HepG2 (cell line): ENCODE data around the gene DCDC2. TPM values are rescaled to one million over a fixed set of nuclear protein-coding genes. Genes with fewer than 3 reads are reported as not detected.

Experiments
- CHD4 ChIP-seq: fragments of 200-600 bp; sonication (generic); IDR thresholded peaks from 2 replicates; pipeline ENCODE4 v1.7.0; 2017; ENCODE audit warnings: mild to moderate bottlenecking, low read length, borderline replicate concordance
- FOSL2 ChIP-seq: sonication (generic); formaldehyde crosslinking; IDR thresholded peaks from 2 replicates; pipeline ENCODE4 v1.4.0; 2020; ENCODE audit warnings: missing genetic modification reagents
- NR1H2 ChIP-seq: sonication (generic); formaldehyde crosslinking; IDR thresholded peaks from 2 replicates; pipeline ENCODE4 v1.8.1; 2022; ENCODE audit warnings: low read depth, missing genetic modification reagents, borderline replicate concordance
- PHF20 ChIP-seq: sonication (generic); formaldehyde crosslinking; IDR thresholded peaks from 2 replicates; pipeline ENCODE4 v1.5.0; 2020; ENCODE audit warnings: mild to moderate bottlenecking, missing genetic modification reagents
- SKI ChIP-seq: fragments of 450-650 bp; IDR thresholded peaks from one replicate; pipeline ENCODE4 v1.6.1; 2018; ENCODE audit warnings: mild to moderate bottlenecking; ENCODE audit not compliant: partially characterized antibody
- TRIM24 ChIP-seq: sonication (generic); formaldehyde crosslinking; IDR thresholded peaks from 2 replicates; pipeline ENCODE4 v1.8.0; 2022; ENCODE audit warnings: mild to moderate bottlenecking, missing genetic modification reagents
- ZFP36 ChIP-seq: fragments of 150-350 bp; IDR thresholded peaks from 2 replicates; pipeline ENCODE4 v1.6.1; 2018; ENCODE audit warnings: borderline replicate concordance, low read length, low read depth; ENCODE audit not compliant: partially characterized antibody
- ZNF274 ChIP-seq: sonication (generic); formaldehyde crosslinking; IDR thresholded peaks from 2 replicates; pipeline ENCODE4 v1.5.1; 2020; ENCODE audit warnings: mild to moderate bottlenecking, missing genetic modification reagents
- polyA plus RNA-seq, 8 experiments: library from polyadenylated mRNA; depleted of rRNA in 3 of 8; stranded (reverse) in 7 of 8; unstranded in 1 of 8; fragments of >200 nt; fragmentation: Illumina TruSeq in 4 of 8; extraction: Trizol in 4 of 8; gene quantifications; 2 replicates each; pipeline versions ENCODE4 v1.2.1 to v1.2.3, GENCODE V29; 2011 to 2016; ENCODE audit warnings: low read depth in 4 of 8, missing spikeins in 1 of 8, mixed read lengths in 1 of 8; ENCODE audit not compliant: insufficient read depth in 1 of 8
- total RNA-seq, 5 experiments: library from RNA; depleted of rRNA; stranded (reverse); fragments of >200 nt; fragmentation: Illumina TruSeq; extraction: Trizol; gene quantifications; 2 replicates each; pipeline ENCODE4 v1.2.3, GENCODE V29; 2016; ENCODE audit warnings: low read depth in 1 of 5
- TF ChIP-seq, protein P1 (sequence below): sonication (generic); formaldehyde crosslinking; IDR thresholded peaks from 2 replicates; pipeline ENCODE4 v1.4.0; 2020; ENCODE audit warnings: mild to moderate bottlenecking, missing genetic modification reagents, borderline replicate concordance
- TF ChIP-seq, protein P2 (sequence below): IDR thresholded peaks from 2 replicates; pipeline ENCODE4 v1.6.1; 2016; ENCODE audit warnings: control low read depth
- TF ChIP-seq, protein P3 (sequence below): sonication (generic); formaldehyde crosslinking; IDR thresholded peaks from 2 replicates; pipeline ENCODE4 v1.8.0; 2022; ENCODE audit warnings: mild to moderate bottlenecking, missing genetic modification reagents
- TF ChIP-seq, protein P4 (sequence below): sonication (generic); formaldehyde crosslinking; IDR thresholded peaks from 2 replicates; pipeline ENCODE4 v1.4.0; 2020; ENCODE audit warnings: mild to moderate bottlenecking, missing genetic modification reagents
- TF ChIP-seq, protein P5 (sequence below): sonication (generic); formaldehyde crosslinking; IDR thresholded peaks from 2 replicates; pipeline ENCODE4 v1.4.0; 2020; ENCODE audit warnings: missing genetic modification reagents, mild to moderate bottlenecking, borderline replicate concordance
- TF ChIP-seq, protein P6 (sequence below): IDR thresholded peaks from 2 replicates; pipeline ENCODE4 v1.6.1; 2016

DCDC2 gene
- total and polyA plus RNA-seq, 2 of the 13 experiments (the other 11 are each of a cell fraction or from before 2014, with no cell fraction given), result 9.0 to 36.2 TPM

DNA sequence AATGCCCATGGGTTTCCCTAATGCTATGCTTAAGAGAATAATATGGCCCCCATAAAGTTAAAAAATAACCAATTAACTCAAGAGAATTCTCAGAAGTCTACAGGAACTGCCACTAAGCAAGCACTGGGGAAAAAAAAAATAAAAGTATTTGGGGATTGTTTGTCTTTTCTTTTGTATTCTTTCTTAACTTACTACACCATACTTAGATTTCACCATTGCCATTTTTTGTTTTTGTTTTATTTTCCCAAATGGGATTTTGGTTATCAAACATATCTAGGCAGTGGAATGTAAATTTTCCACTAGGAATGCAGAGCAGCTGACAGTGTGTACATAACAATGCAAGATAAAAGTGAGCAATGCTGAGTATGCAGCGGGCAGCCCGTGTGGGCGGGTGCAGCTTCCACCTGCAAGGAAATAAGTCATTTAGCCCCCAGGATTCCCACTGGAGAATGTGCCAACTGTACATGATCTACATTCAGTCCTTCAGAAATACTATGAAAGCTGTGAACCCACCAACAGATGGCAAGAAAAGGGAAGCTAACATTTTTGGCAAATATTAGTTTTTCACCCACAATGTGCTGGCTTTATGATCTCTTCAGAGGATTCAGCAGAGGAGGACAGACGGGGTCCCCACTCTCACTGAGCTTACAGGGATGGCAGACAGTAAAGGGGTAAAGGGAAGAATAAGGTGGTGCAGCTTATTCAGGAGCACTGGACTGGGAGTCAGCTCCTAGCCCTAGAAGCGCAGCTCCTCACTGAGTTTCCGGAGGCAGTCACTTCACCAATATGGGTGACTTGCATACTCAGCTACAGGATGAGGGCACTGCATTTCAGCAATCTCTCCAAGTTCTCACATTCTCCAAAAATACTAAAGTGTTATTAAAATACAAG, 44.4 kb downstream of the DCDC2 start (continued):
- TF ChIP-seq, protein P1, sequence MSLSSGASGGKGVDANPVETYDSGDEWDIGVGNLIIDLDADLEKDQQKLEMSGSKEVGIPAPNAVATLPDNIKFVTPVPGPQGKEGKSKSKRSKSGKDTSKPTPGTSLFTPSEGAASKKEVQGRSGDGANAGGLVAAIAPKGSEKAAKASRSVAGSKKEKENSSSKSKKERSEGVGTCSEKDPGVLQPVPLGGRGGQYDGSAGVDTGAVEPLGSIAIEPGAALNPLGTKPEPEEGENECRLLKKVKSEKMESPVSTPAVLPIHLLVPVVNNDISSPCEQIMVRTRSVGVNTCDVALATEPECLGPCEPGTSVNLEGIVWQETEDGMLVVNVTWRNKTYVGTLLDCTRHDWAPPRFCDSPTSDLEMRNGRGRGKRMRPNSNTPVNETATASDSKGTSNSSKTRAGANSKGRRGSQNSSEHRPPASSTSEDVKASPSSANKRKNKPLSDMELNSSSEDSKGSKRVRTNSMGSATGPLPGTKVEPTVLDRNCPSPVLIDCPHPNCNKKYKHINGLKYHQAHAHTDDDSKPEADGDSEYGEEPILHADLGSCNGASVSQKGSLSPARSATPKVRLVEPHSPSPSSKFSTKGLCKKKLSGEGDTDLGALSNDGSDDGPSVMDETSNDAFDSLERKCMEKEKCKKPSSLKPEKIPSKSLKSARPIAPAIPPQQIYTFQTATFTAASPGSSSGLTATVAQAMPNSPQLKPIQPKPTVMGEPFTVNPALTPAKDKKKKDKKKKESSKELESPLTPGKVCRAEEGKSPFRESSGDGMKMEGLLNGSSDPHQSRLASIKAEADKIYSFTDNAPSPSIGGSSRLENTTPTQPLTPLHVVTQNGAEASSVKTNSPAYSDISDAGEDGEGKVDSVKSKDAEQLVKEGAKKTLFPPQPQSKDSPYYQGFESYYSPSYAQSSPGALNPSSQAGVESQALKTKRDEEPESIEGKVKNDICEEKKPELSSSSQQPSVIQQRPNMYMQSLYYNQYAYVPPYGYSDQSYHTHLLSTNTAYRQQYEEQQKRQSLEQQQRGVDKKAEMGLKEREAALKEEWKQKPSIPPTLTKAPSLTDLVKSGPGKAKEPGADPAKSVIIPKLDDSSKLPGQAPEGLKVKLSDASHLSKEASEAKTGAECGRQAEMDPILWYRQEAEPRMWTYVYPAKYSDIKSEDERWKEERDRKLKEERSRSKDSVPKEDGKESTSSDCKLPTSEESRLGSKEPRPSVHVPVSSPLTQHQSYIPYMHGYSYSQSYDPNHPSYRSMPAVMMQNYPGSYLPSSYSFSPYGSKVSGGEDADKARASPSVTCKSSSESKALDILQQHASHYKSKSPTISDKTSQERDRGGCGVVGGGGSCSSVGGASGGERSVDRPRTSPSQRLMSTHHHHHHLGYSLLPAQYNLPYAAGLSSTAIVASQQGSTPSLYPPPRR, result peak; percentile 91
- TF ChIP-seq ZNF274 (no peak), NR1H2 (CRISPR knock-in tag) (no peak), CHD4 (no peak), ZFP36 (no peak), SKI (peak; percentile 24), FOSL2 (peak; percentile 84), PHF20 (CRISPR knock-in tag) (no peak), TRIM24 (CRISPR knock-in tag) (no peak)
- TF ChIP-seq, protein P2, sequence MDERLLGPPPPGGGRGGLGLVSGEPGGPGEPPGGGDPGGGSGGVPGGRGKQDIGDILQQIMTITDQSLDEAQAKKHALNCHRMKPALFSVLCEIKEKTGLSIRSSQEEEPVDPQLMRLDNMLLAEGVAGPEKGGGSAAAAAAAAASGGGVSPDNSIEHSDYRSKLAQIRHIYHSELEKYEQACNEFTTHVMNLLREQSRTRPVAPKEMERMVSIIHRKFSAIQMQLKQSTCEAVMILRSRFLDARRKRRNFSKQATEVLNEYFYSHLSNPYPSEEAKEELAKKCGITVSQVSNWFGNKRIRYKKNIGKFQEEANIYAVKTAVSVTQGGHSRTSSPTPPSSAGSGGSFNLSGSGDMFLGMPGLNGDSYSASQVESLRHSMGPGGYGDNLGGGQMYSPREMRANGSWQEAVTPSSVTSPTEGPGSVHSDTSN (CRISPR knock-in tag), result no peak
- TF ChIP-seq, protein P3, sequence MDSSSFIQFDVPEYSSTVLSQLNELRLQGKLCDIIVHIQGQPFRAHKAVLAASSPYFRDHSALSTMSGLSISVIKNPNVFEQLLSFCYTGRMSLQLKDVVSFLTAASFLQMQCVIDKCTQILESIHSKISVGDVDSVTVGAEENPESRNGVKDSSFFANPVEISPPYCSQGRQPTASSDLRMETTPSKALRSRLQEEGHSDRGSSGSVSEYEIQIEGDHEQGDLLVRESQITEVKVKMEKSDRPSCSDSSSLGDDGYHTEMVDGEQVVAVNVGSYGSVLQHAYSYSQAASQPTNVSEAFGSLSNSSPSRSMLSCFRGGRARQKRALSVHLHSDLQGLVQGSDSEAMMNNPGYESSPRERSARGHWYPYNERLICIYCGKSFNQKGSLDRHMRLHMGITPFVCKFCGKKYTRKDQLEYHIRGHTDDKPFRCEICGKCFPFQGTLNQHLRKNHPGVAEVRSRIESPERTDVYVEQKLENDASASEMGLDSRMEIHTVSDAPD (CRISPR knock-in tag), result peak; percentile 11; the same call in 1 of the 2 replicates
- TF ChIP-seq, protein P4, sequence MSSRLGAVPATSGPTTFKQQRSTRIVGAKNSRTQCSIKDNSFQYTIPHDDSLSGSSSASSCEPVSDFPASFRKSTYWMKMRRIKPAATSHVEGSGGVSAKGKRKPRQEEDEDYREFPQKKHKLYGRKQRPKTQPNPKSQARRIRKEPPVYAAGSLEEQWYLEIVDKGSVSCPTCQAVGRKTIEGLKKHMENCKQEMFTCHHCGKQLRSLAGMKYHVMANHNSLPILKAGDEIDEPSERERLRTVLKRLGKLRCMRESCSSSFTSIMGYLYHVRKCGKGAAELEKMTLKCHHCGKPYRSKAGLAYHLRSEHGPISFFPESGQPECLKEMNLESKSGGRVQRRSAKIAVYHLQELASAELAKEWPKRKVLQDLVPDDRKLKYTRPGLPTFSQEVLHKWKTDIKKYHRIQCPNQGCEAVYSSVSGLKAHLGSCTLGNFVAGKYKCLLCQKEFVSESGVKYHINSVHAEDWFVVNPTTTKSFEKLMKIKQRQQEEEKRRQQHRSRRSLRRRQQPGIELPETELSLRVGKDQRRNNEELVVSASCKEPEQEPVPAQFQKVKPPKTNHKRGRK, result no peak
- TF ChIP-seq, protein P5, sequence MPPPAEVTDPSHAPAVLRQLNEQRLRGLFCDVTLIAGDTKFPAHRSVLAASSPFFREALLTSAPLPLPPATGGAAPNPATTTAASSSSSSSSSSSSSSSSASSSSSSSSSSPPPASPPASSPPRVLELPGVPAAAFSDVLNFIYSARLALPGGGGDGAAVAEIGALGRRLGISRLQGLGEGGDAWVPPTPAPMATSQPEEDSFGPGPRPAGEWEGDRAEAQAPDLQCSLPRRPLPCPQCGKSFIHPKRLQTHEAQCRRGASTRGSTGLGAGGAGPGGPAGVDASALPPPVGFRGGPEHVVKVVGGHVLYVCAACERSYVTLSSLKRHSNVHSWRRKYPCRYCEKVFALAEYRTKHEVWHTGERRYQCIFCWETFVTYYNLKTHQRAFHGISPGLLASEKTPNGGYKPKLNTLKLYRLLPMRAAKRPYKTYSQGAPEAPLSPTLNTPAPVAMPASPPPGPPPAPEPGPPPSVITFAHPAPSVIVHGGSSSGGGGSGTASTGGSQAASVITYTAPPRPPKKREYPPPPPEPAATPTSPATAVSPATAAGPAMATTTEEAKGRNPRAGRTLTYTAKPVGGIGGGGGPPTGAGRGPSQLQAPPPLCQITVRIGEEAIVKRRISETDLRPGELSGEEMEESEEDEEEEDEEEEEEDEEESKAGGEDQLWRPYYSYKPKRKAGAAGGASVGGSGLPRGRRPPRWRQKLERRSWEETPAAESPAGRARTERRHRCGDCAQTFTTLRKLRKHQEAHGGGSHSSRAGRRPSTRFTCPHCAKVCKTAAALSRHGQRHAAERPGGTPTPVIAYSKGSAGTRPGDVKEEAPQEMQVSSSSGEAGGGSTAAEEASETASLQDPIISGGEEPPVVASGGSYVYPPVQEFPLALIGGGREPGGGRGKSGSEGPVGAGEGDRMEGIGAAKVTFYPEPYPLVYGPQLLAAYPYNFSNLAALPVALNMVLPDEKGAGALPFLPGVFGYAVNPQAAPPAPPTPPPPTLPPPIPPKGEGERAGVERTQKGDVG, result peak; percentile 71; the same call in 1 of the 2 replicates
- TF ChIP-seq, protein P6, sequence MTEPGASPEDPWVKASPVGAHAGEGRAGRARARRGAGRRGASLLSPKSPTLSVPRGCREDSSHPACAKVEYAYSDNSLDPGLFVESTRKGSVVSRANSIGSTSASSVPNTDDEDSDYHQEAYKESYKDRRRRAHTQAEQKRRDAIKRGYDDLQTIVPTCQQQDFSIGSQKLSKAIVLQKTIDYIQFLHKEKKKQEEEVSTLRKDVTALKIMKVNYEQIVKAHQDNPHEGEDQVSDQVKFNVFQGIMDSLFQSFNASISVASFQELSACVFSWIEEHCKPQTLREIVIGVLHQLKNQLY (CRISPR knock-in tag), result peak; percentile 87
